GM19239 (cell line): ENCODE results near the gene SLC12A8.

ENCODE experiments used
- DNase-seq: peaks from one replicate; pipeline ENCODE4 v3.0.0; 2011; ENCODE audit warnings: low spot score; ENCODE audit not compliant: insufficient read length
- FAIRE-seq: peaks from 2 replicates; lab custom pipeline; 2011; peaks lifted over from hg19 to GRCh38; lab: Jason Lieb, UNC

SLC12A8 gene

GRCh38 chr3:125061170-125061569 is 151.4 kb downstream of the SLC12A8 start:
- FAIRE-seq (no peak), DNase-seq (no peak)

- DNase-seq (no peak), FAIRE-seq (no peak)
Measured at GRCh38 chr3:125059488-125060245, 152.9 kb downstream of the SLC12A8 start.

- DNase-seq (no peak), FAIRE-seq (no peak)
Measured at GRCh38 chr3:125058959-125059358, 153.6 kb downstream of the SLC12A8 start.

GRCh38 chr3:125058529-125058928 is 154.0 kb downstream of the SLC12A8 start:
- FAIRE-seq, result no peak
- DNase-seq, result no peak

GRCh38 chr3:125057186-125057850 is 155.2 kb downstream of the SLC12A8 start:
- FAIRE-seq, result no peak
- DNase-seq, result no peak

- DNase-seq (peak; percentile 89), FAIRE-seq (peak; percentile 55)
Measured at GRCh38 chr3:125055913-125056745, 156.4 kb downstream of the SLC12A8 start, which contains the start of gene HEG1. HEG1 (minus strand) TSS chr3:125055997; CDS start chr3:125055890, 107 bp downstream.

- DNase-seq, result peak; percentile 28
- no peak for FAIRE-seq
Measured at GRCh38 chr3:125055331-125055912, 157.1 kb downstream of the SLC12A8 start.

- FAIRE-seq (peak; percentile 92), DNase-seq (peak; percentile 79)
Measured at GRCh38 chr3:125054449-125055329, 157.9 kb downstream of the SLC12A8 start.

GRCh38 chr3:125054062-125054448 is 158.5 kb downstream of the SLC12A8 start:
- DNase-seq, result no peak
- FAIRE-seq, result no peak

GRCh38 chr3:125053304-125053699 is 159.2 kb downstream of the SLC12A8 start:
- no peak for FAIRE-seq
- DNase-seq, result no peak

GRCh38 chr3:125052624-125053303 is 159.8 kb downstream of the SLC12A8 start:
- DNase-seq (no peak), FAIRE-seq (no peak)

- FAIRE-seq (peak; percentile 86), DNase-seq (peak; percentile 50)
Measured at GRCh38 chr3:125051715-125052581, 160.6 kb downstream of the SLC12A8 start.

GRCh38 chr3:125051205-125051604 is 161.3 kb downstream of the SLC12A8 start:
- FAIRE-seq, result no peak
- no peak for DNase-seq

- DNase-seq, result no peak
- FAIRE-seq, result no peak
Measured at GRCh38 chr3:125050488-125051090, 162.0 kb downstream of the SLC12A8 start.

GRCh38 chr3:125048282-125048681 is 164.3 kb downstream of the SLC12A8 start:
- no peak for DNase-seq
- FAIRE-seq, result no peak

GRCh38 chr3:125045965-125046364 is 166.6 kb downstream of the SLC12A8 start:
- FAIRE-seq (no peak), DNase-seq (no peak)

GRCh38 chr3:125045194-125045593 is 167.4 kb downstream of the SLC12A8 start:
- DNase-seq (no peak), FAIRE-seq (no peak)
